NCI-H1092 treated with DMSO at 0.1 percent for 48 hours (cell line): ENCODE results near the gene NACC2.

Experiments used
- DNase-seq: peaks from one replicate; lab custom pipeline; 2025; lab: John Stamatoyannopoulos, UW

The NACC2 gene, protein sequence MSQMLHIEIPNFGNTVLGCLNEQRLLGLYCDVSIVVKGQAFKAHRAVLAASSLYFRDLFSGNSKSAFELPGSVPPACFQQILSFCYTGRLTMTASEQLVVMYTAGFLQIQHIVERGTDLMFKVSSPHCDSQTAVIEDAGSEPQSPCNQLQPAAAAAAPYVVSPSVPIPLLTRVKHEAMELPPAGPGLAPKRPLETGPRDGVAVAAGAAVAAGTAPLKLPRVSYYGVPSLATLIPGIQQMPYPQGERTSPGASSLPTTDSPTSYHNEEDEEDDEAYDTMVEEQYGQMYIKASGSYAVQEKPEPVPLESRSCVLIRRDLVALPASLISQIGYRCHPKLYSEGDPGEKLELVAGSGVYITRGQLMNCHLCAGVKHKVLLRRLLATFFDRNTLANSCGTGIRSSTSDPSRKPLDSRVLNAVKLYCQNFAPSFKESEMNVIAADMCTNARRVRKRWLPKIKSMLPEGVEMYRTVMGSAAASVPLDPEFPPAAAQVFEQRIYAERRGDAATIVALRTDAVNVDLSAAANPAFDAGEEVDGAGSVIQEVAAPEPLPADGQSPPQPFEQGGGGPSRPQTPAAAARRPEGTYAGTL

DNA sequence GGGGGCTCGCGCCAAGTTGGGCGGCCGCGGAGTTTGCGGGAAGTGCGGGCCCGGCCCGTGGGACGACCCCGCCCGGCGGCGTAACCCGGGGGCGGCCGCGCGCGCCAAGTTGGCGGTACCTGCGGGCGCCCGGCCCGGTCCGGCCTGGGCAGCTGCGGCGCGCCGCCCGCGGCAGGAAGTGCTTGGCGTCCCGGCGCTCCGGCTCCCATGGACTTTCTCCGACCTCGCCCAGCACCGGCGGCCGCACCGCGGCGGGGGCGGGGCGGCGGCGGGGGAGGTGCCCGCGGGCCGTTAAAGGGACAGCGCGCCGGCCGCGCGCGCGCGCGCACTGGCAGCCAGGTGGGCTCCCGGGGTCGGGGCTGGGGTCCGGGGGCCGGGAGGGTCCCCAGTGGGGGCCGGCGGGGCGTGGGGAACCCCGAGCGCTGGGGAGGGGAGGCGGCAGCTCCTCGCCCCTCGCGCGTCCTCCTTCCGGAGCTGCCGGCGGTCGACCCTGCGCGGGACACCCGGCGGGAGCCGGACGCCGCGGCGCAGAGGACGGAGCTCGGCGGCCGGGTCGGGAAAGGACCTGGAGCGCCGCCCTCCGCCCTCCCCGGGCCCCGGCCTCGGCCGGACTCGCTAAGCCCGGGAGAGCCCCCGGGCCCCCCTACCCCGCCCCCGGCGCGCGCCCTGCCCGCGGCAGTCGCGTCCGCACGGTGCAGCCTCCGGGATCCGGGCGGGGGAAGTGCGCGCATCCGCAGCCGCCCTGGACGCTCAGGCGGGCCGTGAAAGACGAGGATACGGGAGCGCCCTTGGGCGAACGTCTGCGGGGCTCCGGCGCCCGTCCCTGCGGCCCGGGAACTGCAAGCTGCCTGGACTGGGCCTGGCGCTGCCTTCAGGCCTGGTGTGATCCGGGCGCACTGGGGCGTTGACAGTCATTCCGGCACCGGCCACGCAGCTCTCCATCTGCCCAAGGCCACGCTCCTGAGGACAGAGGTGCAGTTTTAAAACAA is at the start of gene NACC2:
Gene NACC2 (minus strand): TSS at position 220 of the 989 bp plus-strand sequence. CDS start 44,768 bp downstream, outside the sequence.
- no peak for DNase-seq

DNA sequence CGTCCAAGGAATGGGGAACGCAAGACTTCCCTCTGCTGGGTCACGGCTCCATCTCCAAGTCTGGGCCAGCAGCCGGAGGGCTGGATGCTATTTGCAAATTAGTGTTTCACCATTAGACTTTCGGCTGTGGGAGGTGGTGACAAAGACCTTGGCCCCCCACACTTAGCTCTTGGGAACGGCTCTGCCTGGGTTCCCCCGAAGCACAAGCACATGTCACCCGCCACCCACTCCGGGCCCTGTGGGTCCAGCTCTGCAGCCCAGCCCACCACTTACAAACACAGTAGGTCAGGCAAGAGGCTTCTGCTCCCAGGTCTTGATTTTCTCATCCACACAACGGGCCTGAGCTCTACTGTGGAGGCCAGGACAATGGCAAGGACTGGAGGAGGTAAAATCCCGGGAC is 49.4 kb upstream of the NACC2 start:
- no peak for DNase-seq

DNA sequence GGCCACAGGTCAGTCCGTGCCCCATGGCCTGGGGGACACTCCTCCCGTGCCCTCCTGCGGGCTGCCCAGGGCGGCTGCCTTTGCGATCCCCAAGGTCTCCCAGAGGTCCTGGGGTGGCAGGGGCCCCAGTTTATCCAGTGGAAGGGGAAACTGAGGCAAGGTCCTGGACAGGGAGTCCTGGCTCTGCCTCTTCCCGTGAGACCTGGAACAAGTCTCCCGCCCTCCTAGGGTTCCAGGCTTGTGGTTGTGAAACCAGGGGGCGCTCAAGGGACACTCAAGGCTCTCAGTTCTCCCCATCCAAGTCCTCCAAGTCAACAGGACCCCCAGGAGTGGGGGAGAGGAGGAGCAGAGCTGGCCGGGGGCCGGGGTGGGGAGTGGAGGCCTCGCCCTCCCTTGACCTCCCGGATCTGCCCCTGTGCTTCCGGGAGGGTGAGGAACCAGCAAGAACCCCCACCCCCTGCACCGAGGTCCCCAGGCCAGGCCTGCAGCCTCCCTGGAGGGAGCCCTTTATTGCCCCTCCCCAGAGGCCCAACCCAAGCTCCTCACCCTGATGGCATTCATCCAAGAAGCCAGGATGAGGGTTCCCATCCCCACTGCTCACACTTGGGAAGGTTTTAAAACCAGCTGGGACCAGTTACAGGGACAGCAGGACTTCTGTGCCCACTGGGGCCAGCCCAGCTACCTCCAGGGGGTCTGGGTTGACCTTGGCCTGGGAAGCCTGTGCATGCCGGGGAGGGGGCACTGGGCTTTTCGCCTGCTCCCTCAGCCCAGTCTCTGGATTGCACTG is 48.3 kb upstream of the NACC2 start:
- no peak for DNase-seq

DNA sequence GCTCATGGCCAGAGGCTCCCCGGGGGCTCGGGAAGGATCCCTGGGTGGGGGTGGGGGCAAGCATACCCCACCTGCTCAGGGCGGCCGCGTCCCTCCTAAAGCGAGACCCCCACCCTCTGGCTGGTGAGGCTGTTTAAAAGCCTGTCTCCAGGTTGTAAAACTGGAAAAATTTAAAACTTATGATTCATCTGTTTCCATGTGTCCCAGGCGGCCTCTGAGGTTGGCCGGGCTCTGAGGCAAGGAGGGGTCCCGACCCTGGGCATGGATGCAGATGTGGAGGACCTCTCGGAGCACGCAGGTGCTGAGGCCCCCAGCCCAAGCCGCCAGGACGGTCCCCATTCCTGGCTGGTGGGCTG is 47.7 kb upstream of the NACC2 start:
- DNase-seq, result no peak

DNA sequence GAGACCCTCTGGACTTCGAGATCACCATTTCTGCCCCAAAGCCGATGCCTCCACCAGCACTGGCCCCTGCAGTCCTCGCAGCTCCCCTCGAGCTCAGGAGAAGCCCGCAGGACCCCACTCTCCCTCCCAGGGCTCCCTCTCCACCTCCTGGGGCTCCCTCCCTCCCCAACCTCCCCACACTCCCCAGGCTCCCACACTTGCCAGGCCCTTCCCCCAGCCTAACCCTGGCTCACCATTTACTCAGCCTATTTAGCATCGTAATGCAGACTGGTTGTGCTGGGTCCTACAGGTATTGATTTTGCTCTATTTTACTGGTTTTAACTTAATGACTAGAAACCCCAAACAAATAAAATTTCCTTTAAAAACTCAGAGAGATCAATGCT is 47.3 kb upstream of the NACC2 start:
- DNase-seq, result no peak

DNA sequence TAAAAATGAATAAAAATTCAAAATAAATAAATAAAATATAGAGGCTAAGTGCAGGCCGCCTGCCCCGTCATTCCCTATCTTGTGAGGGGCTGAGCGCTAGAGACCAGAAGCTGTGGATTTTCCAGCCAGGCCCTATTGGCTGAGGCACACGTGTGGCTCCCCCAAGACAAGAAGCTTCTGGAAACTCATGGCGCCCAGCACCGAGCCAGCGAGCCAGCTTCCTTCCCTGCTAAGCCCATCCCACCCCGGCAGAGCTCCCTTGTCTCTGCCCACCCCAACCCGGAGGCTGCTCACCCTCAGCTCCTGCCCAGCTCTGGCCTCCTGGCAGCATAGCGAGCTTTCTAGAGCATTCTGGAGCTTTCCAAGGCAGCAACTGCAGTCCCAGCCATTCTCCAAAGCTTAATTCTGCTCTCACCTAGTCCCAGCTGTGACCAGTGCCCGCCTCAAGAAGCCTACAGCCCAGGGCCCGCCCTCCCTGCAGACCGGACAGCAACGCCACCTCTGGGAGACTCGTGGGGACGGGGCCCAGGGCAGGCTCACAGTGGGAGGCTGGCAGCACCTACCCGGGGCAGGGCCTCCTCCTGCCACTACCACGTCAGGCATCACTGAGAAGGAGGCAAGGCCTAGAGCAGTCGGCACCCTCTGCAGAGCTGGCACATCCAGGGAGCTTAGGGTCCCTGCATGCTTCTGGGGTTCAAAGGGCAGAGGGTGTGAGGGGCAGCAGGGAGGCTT is 46.8 kb upstream of the NACC2 start:
- no peak for DNase-seq

DNA sequence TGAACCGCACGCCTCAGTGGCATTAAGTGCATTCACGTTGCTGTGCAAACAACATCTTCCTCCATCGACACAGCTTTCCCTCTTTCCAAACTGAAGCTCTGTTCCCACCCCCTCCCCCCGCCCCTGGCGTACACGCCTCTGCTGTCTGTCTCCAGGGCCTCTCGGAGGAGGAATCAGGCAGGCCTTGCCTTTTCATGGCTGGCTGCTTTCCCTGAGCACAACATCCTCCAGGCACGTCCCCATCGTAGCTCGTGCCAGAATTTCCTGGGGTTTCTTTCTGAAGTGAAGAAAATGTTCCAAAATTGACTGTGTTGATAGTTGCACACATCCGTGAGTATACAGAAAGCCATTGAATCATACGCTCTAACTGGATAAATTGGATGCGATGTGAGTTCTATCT is 45.9 kb upstream of the NACC2 start:
- DNase-seq, result no peak

DNA sequence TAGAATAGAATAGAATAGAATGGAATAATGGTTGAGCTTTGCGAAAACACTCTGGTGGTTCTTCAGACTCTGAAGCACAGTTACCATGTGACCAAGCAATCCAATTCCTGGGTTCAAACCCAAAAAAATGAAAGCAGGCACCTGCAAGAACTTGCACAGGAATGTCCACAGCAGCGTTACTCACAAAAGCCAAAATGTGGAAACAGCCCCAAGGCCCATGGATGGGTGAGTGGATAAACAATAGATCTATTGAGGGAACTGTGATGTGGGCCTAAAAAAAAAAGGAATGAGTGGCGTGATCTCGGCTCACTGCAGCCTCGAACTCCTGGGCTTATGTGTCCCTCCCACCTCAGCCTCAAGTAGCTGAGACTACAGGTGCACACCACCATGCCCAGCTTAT is 45.0 kb upstream of the NACC2 start:
- no peak for DNase-seq

DNA sequence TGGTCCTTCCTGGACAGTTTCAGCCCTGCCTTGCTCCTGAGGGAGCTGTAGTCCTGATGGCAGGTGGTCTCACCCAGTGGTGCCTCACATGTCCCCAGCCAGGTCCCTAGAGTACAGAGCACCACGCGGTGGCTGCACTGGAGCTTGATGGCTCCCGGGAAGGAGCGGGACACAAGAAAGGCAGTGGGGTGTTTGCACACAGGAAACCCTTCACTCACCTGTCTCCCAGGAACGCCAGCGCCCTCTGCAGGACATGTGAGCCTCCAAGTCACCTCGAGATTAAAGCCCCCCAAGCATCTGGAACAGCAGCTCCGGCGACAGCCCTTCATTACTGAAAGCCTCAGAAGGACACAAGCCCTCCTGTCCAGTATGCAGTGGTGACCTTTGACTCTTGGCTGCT is 43.5 kb upstream of the NACC2 start:
- DNase-seq, result peak; percentile 30

DNA sequence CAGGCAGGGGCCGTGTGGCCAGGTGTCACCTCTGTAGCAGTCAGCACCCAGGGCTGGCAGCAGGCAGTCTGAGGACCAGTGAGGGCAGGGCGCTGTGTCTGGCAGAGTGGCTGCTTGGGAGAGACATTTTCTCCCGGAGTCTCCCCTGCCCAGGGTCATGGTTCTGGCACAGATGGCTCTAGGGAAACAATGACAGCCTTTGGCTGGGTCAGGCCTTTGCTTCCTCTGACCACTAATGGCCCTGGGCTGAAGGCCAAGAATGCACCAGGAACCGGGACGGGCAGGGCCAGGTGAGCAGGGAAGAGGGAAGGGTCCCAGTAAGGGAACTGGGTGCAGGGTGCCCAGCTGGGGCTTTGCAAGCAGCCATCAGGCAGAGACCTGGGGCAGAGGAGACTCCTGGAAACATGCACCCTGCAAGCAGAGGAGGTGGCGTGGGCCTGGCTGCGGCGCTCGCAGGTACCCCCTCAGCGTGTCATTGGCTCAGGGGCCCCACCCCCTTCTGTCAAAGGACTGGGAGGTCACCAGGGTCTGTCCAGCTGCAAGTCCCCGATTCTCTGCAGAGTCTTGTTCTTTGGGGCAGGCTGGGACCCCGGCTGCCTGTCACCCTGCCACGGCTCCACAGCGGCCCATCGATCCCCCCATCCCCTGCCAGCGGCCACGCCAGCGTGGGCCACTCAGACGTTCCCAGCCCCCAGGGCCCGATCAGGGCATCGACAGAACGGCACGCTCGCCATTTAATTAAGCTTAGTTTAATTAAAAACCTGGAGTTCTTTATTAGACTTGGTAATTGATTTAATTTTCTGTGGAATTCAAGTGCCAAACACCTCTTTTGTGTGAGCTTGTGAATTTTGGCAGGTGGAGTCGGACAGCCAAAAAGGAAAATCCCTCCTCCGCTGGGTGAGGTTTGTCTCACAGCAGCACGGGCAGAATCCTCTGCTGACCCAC is 42.5 kb upstream of the NACC2 start:
- DNase-seq, result no peak

DNA sequence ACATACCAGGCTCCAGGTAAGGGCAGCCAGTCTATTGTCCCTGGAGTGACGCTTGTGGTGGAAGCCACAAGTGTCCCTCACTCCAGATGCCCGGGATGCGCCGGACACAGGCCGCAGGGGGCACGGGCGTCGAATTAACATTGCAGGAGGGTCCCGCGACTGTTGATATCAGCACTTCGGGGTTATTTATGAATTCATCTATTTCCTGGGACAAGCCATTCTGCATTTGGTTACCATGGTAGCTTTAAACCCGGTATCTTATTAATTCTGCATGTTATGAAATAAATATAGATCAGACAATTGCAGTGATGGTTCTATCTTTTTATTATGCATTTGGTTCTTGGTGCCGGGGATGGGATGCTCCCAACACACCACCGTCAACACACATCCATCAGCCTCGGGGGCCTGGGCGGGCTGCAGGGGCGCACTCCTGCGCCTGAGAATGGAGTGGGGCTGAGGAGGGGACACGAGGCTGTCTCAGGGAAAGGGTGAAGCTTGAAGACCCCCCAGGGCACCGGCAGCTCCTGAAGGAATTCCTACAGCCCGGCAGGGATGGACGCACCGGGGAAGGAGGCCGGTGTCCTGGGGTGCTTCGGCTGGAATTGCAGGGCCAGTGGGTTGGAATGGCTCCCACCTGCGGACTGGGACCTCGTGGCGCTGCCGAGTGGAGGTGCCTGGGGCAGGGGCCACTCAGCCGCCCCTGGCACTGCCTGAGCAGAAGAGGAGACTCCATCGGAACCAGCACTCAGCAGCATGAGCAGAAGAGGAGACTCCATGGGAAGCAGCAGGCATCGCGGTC is 41.2 kb upstream of the NACC2 start:
- DNase-seq, result no peak

DNA sequence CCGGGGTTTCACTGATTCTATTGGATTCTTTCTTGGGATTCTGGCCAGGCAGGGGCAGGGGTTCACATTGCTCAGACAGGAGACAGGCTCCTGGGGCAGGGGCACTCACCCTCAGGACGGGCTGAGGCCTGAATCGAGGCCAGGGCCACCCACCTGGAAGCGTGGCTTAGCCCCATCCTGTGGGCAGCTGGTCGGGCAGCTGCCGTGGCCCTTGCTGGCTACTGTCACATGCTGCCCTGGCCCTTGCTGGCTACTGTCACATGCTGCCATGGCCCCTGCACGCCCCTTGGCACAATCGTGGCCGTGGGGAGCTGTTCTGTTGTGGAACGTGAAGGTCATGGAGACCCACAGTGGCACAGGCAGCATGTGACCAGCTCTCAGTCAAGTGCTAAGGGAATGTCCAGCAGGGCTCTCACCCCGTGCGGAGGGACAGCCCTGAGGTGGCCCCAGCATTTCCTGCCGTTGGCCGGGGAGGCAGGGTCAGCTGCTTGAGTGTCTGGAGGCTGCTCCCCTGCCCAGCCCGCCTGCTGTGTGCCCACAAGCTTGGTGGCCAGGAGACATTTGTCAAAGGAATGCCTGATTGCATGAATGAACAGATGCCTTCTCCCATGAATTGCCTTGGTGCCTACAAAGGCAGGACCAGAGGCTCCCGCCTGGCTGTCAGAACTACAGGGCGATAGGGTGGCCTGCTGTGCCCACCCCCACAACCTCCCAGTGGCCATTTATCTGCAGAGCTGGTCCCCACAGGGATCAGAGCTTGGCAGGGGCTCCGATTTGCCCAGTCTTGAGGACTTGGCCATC is 40.4 kb upstream of the NACC2 start:
- DNase-seq, result no peak

DNA sequence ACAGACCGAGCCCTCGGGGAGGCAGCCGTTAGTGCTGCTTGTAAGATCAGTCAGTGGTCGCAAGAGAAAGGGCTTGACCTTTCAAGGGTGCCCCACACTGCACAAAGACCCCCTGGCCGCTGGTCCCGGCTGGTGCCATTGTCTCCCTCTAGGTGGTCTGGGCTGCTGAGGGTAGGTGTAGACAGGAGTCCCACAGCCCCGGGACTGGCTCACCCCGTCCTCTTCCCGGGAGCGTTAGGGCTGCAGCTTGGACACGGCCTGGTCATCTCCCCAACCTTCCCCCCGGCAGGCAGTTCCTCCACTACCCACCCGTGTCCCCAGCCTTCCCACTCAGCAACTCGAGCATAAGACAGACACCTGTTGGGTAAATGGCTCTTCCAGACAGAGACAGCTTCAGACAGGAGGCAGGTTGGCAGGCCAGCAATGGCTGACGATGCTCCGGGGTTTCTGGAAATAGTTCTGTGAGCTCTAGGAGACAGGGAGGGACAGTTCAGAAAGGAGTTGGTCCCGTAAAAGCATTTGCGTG is 38.9 kb upstream of the NACC2 start:
- no peak for DNase-seq

DNA sequence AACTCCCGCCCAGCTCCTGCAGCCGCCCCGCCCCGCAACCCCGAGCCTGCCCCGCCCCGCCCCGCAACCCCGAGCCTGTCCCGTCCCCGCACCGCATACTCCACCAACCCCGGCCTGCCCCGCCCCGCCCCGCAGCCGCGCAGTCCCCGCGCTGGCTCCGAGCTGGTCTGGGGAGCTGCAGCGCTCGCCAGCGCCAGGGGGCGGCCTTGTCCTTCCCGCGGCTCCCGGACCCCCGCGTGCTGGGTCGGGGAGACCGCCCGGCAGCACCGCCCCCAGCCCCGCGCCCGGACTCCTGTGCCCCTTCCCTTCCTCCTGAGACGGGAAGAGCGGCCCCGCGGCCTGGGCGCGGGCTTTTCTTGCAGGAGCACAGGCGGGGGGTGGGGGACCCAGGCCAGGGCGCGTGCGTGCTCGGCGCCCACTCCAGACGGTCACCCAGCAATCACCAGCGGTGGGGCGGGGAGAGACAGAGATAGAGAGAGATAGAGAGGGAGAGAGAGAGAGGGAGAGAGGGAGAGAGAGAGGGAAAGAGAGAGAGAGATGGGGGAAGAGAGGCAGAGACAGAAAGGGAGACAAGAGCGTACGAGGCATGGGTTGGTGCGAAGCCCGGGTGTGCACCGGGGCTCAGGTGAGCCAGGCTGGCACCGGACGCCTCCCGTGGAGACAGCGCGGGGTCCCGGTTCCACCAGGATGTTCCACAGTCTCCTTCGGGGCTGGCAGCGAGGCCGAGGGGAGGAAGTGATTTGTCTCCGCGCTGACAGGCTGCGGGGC is 38.3 kb upstream of the NACC2 start:
- peak; percentile 17 for DNase-seq

DNA sequence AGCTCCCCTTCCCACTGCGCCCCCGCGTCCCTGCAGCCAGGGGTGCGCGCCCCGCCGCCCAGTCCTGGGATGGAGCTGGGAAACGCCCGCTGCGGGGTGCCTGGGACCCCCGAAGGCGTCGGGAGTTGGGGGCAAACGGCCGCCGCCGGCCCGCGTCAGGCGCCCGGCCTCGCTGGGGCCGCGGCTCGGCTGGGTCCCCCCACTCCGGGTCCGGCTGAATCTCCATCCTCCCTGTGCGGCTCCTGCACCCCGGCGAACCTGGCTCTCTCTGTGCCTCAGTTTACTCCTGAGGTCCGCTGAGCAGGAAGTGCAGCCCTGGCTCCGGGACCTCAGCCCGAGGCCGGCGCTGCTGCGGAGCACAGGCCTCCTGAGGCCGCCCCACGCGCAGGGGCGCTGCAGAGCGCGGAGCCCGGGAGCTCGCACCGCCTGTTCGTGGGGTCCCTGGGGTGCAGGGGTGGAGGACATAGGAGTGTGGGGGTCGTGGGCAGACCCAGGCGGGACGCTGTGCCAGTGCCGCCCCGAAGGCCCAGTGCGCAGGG is 37.5 kb upstream of the NACC2 start:
- no peak for DNase-seq

DNA sequence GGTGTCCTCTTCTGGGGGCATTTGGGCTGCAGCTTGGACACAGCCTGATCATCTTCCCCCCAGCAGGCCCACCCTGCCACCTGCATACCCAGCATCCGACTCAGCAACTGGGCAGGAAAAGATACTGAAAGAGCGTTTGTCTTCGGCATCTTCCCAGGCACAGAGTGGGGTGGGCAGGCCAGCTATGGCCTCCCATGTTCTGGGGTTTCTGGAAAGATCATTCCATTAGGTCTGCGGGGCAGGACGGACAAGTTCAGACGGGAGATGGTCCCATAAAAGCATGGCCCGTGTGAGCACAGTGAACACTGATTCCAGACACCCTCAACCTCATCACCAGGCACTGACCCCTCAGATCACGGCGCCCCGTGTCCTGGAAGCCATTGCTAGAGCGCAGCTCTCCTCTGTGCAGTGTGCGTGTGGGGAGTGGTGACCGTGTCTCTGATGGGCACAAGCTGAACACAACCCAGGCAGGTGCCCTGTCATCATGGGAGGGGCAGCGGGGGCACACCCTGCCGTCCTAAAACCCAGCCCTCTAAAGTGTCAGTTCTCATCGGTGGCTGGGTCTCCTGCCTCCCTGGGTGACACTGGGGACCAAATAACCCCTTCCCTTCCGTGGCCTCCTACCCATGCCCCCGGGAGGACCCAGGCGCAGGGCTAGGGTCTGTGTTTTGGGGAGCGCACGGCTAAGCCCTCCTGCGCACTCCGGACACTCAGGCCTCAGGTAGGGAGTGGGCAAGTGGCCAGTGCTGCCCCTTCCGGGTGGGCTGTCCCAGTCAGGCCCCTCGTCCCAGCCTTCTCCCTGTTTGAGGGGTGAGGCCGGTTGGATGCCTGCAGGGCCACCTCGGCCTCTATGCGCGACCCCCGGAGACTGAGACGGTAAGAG is 36.8 kb upstream of the NACC2 start:
- DNase-seq, result no peak
